ENCODE measurements around the gene ETNK1.

Gene ETNK1

DNA sequence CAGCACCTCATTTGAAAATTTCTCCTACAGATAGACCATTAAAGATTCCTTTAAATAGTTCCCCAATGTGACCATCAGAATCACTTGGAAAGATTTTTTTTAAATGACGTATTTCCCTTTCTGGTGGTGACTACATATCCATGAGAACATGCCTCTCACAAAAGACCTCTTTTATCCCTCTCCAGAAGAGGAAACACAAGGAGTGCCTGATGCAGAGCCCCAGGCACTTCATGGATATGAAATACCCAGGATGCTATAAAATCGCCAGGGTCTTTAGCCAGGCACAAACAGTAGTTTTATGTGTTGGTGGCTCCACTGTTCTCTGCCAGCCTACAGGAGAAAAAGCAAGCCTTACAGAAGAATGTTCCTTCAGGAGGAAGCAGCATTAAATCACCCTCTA, 97.1 kb downstream of the ETNK1 start:
- TF ChIP-seq, protein P1, sequence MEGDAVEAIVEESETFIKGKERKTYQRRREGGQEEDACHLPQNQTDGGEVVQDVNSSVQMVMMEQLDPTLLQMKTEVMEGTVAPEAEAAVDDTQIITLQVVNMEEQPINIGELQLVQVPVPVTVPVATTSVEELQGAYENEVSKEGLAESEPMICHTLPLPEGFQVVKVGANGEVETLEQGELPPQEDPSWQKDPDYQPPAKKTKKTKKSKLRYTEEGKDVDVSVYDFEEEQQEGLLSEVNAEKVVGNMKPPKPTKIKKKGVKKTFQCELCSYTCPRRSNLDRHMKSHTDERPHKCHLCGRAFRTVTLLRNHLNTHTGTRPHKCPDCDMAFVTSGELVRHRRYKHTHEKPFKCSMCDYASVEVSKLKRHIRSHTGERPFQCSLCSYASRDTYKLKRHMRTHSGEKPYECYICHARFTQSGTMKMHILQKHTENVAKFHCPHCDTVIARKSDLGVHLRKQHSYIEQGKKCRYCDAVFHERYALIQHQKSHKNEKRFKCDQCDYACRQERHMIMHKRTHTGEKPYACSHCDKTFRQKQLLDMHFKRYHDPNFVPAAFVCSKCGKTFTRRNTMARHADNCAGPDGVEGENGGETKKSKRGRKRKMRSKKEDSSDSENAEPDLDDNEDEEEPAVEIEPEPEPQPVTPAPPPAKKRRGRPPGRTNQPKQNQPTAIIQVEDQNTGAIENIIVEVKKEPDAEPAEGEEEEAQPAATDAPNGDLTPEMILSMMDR (IDR thresholded peaks at IDR 0.05), result no peak

DNA sequence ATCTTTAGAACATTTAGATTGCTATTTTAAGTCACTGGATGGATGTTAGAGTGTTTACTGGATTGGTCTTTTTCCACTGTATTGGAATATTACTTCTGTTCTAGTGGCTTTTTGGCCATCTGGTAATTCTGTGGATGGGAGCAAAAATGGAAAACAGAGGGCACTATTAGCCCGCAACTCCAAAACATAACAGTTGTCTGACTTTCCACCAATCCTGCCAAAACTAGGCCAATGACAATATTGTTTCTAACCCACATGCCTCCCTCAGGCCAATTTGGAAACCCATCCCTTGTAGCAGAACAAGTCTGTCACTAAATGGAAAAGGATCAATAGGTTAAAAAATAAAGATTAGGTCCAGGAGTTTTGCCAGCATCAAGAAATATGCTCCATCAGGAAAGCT, 97.8 kb downstream of the ETNK1 start:
- TF ChIP-seq, protein P1 (IDR thresholded peaks at IDR 0.05), result no peak

DNA sequence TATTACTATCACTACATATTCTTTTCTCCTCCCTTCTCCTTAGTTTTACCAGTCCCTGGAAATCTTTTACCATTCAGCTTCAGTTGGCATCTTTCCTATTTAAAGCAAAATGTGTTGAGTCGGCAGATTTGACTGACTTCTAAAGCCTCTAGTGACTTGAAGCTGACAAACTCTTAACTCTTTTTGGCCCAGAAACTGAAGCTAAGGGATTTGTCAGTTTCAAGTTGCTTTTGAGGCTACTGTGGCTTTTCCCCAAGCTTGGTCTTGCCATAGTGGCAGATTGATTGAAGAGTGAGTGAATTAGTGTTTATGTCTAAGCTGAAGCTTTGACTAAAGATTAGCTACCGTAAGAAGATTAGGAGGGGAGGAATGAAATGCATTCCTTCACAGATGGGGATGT, 104.0 kb downstream of the ETNK1 start:
- TF ChIP-seq, protein P1 (IDR thresholded peaks at IDR 0.05), result no peak

DNA sequence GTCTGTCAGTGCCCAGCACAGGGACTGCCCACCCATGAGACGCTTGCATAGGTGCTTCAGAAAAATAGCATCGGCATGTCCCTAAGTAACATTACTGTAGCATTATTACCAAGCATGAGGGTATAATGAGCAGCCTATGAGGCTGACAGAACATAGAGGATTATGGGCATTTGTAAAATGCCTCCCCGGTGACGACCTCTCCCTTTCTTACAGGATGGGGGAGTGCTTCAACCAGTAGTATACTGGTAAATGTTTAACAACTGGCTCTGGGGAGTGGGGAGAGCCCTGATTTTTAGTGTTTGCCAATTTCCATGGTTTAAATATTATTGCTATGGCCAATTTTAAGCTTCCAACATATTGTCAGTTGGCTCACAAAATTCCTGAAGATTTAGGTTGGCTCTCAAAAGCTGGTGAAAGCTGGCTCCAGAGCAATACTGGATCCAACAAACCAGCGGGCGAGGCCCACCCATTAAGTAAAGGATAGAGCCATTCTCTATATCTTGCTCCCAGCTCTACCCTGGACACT, 104.5 kb downstream of the ETNK1 start:
- TF ChIP-seq, protein P1 (IDR thresholded peaks at IDR 0.05), result no peak

DNA sequence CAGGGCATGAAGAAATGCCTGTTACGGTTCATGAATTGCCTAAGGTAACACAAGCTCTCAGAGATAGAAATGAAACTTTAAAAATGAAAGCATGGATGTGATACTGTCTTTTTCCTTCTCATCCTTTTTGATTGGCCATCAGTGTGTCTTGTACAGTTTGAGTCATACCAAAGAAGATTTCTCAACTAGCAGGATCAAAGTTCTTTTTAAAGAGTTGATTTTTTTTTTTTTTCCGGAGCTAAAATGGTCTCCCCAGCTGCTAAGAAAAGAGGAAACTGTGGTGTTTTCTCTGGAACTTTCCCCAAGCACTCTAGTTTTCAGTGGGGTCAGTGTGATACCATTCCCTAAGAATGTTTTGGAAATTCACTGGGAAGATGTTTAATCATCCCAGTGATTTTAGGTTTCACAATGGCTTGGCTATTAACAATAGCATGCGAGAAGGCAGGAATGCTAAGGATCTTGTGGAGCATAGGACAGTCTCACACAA, 105.0 kb downstream of the ETNK1 start:
- TF ChIP-seq, protein P1 (IDR thresholded peaks at IDR 0.05), result no peak

DNA sequence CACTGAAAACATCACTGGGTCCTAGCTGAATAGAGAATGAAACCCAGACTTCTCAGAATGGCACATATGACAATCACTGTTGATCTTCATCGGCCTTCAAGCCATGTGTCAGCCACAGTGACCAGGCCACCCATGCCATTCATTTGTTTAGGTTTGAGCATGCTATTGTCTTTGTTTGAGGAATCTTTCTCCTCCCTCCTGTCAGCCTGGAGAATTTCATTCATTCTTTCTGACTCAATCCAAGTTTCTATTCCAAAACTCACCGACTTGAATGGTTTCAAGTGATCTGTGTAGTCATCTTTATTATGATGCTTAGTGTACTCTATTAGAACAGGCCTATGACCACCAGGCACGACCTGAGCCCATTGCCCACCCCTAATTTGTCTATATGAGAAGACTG, 106.3 kb downstream of the ETNK1 start:
- TF ChIP-seq, protein P1 (IDR thresholded peaks at IDR 0.05), result no peak

DNA sequence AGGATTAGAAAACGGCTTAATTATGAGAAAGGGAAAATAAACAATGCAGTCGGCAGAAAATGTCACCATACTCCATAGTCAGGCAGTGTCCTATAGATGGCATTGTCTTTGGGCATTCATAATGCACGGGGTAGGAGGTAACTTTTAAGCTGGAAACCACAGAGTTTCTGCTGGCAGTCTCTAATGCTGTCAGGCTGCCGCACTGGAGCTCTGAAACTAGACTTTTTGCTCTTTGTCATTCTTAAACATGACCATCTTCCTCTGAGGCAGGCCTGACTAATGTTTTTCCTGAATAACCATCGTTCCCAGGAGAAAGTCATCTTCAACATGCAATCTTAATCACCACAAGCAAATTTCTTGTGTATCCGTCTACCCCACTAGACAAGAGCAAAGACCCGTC, 108.8 kb downstream of the ETNK1 start:
- TF ChIP-seq, protein P1 (IDR thresholded peaks at IDR 0.05), result no peak

DNA sequence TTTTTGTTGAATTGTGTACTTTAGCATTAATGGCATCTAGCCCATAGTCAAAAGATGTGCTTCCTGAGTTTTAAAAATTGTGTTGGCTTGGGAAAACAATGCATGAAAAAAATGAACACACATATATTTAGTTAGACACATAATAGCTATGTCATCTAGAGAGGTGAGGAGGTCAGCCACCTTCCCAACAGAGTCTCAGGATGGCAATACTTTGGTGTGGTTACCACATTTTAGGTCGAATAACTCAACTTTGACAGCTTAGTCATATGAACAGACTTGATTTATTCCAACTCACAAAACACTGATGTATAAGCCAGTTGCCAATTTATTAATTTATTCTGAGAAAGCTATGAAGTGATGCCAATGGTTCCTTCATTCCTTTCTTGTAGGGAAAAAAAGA, 114.0 kb downstream of the ETNK1 start:
- TF ChIP-seq, protein P1 (IDR thresholded peaks at IDR 0.05), result no peak
